ENCODE results near the gene CLIC4.

The CLIC4 gene

GRCh38 chr1:24857507-24858133, 112.4 kb downstream of the CLIC4 start:
- Histone ChIP-seq H3K9me3 (ENCODE audit: control insufficient read depth, low read length) (no peaks in the 10 kb centered on the region), H3K4me3 (ENCODE audit: low read length) (no peak overlapping the region), H3K9ac (ENCODE audit: low read length) (no peak overlapping the region), H3K4me1 (ENCODE audit: control insufficient read depth, insufficient read depth, low read length) (no peaks in the 10 kb centered on the region), H3K27me3 (replicated peaks; ENCODE audit: control insufficient read depth, insufficient read depth, low read length) (no peaks in the 10 kb centered on the region), H3K36me3 (ENCODE audit: control insufficient read depth, insufficient read depth, low read length, severe bottlenecking) (no peaks in the 10 kb centered on the region)
- DNase-seq (ENCODE audit: low read depth): no peak

- H3K9ac ChIP-seq (ENCODE audit: low read length): no peak overlapping the region
- H3K27me3 ChIP-seq (replicated peaks; ENCODE audit: control insufficient read depth, insufficient read depth, low read length): no peaks in the 10 kb centered on the region
- no peaks in the 10 kb centered on the region for H3K9me3 ChIP-seq (ENCODE audit: control insufficient read depth, low read length)
- no peak overlapping the region for H3K4me3 ChIP-seq (ENCODE audit: low read length)
- no peaks in the 10 kb centered on the region for H3K36me3 ChIP-seq (ENCODE audit: control insufficient read depth, insufficient read depth, low read length, severe bottlenecking)
- DNase-seq (ENCODE audit: low read depth): no peak
- H3K4me1 ChIP-seq (ENCODE audit: control insufficient read depth, insufficient read depth, low read length): no peaks in the 10 kb centered on the region
These were observed 113.0 kb downstream of the CLIC4 start for GRCh38 chr1:24858277-24858676.

GRCh38 chr1:24859063-24860010, 114.1 kb downstream of the CLIC4 start:
- H3K9me3 ChIP-seq (ENCODE audit: control insufficient read depth, low read length): no peaks in the 10 kb centered on the region
- no peaks in the 10 kb centered on the region for H3K36me3 ChIP-seq (ENCODE audit: control insufficient read depth, insufficient read depth, low read length, severe bottlenecking)
- no peaks in the 10 kb centered on the region for H3K4me1 ChIP-seq (ENCODE audit: control insufficient read depth, insufficient read depth, low read length)
- H3K9ac ChIP-seq (ENCODE audit: low read length): no peak overlapping the region
- DNase-seq (ENCODE audit: low read depth): no peak
- H3K4me3 ChIP-seq (ENCODE audit: low read length): no peak overlapping the region
- H3K27me3 ChIP-seq (replicated peaks; ENCODE audit: control insufficient read depth, insufficient read depth, low read length): no peaks in the 10 kb centered on the region

- Histone ChIP-seq H3K9me3 (ENCODE audit: control insufficient read depth, low read length) (no peaks in the 10 kb centered on the region), H3K9ac (ENCODE audit: low read length) (no peak overlapping the region), H3K4me3 (ENCODE audit: low read length) (no peak overlapping the region), H3K27me3 (replicated peaks; ENCODE audit: control insufficient read depth, insufficient read depth, low read length) (no peaks in the 10 kb centered on the region), H3K36me3 (ENCODE audit: control insufficient read depth, insufficient read depth, low read length, severe bottlenecking) (no peaks in the 10 kb centered on the region), H3K4me1 (ENCODE audit: control insufficient read depth, insufficient read depth, low read length) (no peaks in the 10 kb centered on the region)
- DNase-seq (ENCODE audit: low read depth): no peak
These were observed 115.6 kb downstream of the CLIC4 start for GRCh38 chr1:24860841-24861240.

GRCh38 chr1:24861821-24862727, 116.8 kb downstream of the CLIC4 start:
- H3K9ac ChIP-seq (ENCODE audit: low read length): no peak overlapping the region
- H3K27me3 ChIP-seq (replicated peaks; ENCODE audit: control insufficient read depth, insufficient read depth, low read length): peaks cover 4% of the 10 kb centered on the region
- H3K9me3 ChIP-seq (ENCODE audit: control insufficient read depth, low read length): no peaks in the 10 kb centered on the region
- H3K4me1 ChIP-seq (ENCODE audit: control insufficient read depth, insufficient read depth, low read length): peaks cover 10% of the 10 kb centered on the region
- no peak overlapping the region for H3K4me3 ChIP-seq (ENCODE audit: low read length)
- H3K36me3 ChIP-seq (ENCODE audit: control insufficient read depth, insufficient read depth, low read length, severe bottlenecking): no peaks in the 10 kb centered on the region
- DNase-seq (ENCODE audit: low read depth): peak; percentile 9

GRCh38 chr1:24862775-24863483, 117.7 kb downstream of the CLIC4 start:
- Histone ChIP-seq H3K4me3 (ENCODE audit: low read length) (no peak overlapping the region), H3K36me3 (ENCODE audit: control insufficient read depth, insufficient read depth, low read length, severe bottlenecking) (no peaks in the 10 kb centered on the region), H3K4me1 (ENCODE audit: control insufficient read depth, insufficient read depth, low read length) (peaks cover 10% of the 10 kb centered on the region), H3K9ac (ENCODE audit: low read length) (no peak overlapping the region), H3K27me3 (replicated peaks; ENCODE audit: control insufficient read depth, insufficient read depth, low read length) (peaks cover 13% of the 10 kb centered on the region), H3K9me3 (ENCODE audit: control insufficient read depth, low read length) (no peaks in the 10 kb centered on the region)
- DNase-seq (ENCODE audit: low read depth): no peak

- no peak overlapping the region for H3K9ac ChIP-seq (ENCODE audit: low read length)
- H3K4me1 ChIP-seq (ENCODE audit: control insufficient read depth, insufficient read depth, low read length): peaks cover 10% of the 10 kb centered on the region
- no peaks in the 10 kb centered on the region for H3K9me3 ChIP-seq (ENCODE audit: control insufficient read depth, low read length)
- H3K4me3 ChIP-seq (ENCODE audit: low read length): no peak overlapping the region
- H3K36me3 ChIP-seq (ENCODE audit: control insufficient read depth, insufficient read depth, low read length, severe bottlenecking): no peaks in the 10 kb centered on the region
- H3K27me3 ChIP-seq (replicated peaks; ENCODE audit: control insufficient read depth, insufficient read depth, low read length): peaks cover 15% of the 10 kb centered on the region
- no peak for DNase-seq (ENCODE audit: low read depth)
These were observed 119.1 kb downstream of the CLIC4 start for GRCh38 chr1:24864370-24864777.

GRCh38 chr1:24865168-24865567, 119.9 kb downstream of the CLIC4 start:
- Histone ChIP-seq H3K4me3 (ENCODE audit: low read length) (no peak overlapping the region), H3K27me3 (replicated peaks; ENCODE audit: control insufficient read depth, insufficient read depth, low read length) (peaks cover 15% of the 10 kb centered on the region), H3K36me3 (ENCODE audit: control insufficient read depth, insufficient read depth, low read length, severe bottlenecking) (no peaks in the 10 kb centered on the region), H3K9ac (ENCODE audit: low read length) (no peak overlapping the region), H3K9me3 (ENCODE audit: control insufficient read depth, low read length) (no peaks in the 10 kb centered on the region), H3K4me1 (ENCODE audit: control insufficient read depth, insufficient read depth, low read length) (peaks cover 10% of the 10 kb centered on the region)
- no peak for DNase-seq (ENCODE audit: low read depth)

GRCh38 chr1:24865587-24865986, 120.3 kb downstream of the CLIC4 start:
- H3K4me3 ChIP-seq (ENCODE audit: low read length): no peak overlapping the region
- peaks cover 10% of the 10 kb centered on the region for H3K4me1 ChIP-seq (ENCODE audit: control insufficient read depth, insufficient read depth, low read length)
- no peaks in the 10 kb centered on the region for H3K36me3 ChIP-seq (ENCODE audit: control insufficient read depth, insufficient read depth, low read length, severe bottlenecking)
- DNase-seq (ENCODE audit: low read depth): no peak
- H3K9me3 ChIP-seq (ENCODE audit: control insufficient read depth, low read length): no peaks in the 10 kb centered on the region
- peaks cover 15% of the 10 kb centered on the region for H3K27me3 ChIP-seq (replicated peaks; ENCODE audit: control insufficient read depth, insufficient read depth, low read length)
- H3K9ac ChIP-seq (ENCODE audit: low read length): no peak overlapping the region

GRCh38 chr1:24866211-24867083, 121.2 kb downstream of the CLIC4 start:
- Histone ChIP-seq H3K4me1 (ENCODE audit: control insufficient read depth, insufficient read depth, low read length) (peaks cover 10% of the 10 kb centered on the region), H3K27me3 (replicated peaks; ENCODE audit: control insufficient read depth, insufficient read depth, low read length) (peaks cover 15% of the 10 kb centered on the region), H3K4me3 (ENCODE audit: low read length) (no peak overlapping the region), H3K9me3 (ENCODE audit: control insufficient read depth, low read length) (no peaks in the 10 kb centered on the region), H3K9ac (ENCODE audit: low read length) (no peak overlapping the region), H3K36me3 (ENCODE audit: control insufficient read depth, insufficient read depth, low read length, severe bottlenecking) (no peaks in the 10 kb centered on the region)
- DNase-seq (ENCODE audit: low read depth): no peak

Data from adipocyte (in vitro differentiated cells).